Colon (tissue), 2 donors: Measurements from ENCODE around the gene SRPK1.

Experiments used
- FAIRE-seq: peaks from 2 replicates; lab custom pipeline; 2012; peaks lifted over from hg19 to GRCh38; lab: Jason Lieb, UNC
- donor health status: control.
- donor health status: control.

The SRPK1 gene

DNA sequence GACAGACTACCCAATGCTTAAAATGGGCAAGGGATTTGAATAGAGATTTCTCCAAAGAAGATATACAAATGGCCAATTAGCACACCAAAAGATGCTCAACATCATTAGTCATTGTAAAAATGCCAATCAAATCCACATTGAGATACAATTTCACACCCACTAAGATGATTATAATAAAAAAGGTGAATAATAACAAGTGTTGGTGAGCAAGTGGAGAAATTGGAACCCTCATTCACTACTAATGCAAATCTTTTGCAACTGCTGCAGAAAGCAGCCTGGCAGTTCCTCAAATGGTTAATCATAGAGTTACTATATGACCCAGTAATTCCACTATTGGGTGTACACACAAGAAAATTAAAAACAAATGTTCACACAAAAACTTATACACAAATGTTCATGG is 103.4 kb downstream of the SRPK1 start:
- no peak for FAIRE-seq

DNA sequence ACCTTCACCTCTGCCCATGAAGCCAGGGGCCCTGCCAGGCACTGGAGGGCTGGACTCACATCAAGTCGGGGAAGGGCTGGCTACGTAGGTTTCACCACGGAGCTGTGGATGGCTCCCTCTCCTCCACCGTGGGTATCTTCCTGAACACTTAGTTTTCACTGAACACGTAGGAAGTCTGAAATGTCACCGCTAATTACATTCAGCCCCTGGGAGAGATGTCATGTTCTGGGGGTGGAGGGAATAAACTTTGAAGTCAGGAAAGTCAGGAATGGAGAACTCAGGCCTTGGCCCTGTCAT is 109.3 kb downstream of the SRPK1 start:
- no peak for FAIRE-seq

DNA sequence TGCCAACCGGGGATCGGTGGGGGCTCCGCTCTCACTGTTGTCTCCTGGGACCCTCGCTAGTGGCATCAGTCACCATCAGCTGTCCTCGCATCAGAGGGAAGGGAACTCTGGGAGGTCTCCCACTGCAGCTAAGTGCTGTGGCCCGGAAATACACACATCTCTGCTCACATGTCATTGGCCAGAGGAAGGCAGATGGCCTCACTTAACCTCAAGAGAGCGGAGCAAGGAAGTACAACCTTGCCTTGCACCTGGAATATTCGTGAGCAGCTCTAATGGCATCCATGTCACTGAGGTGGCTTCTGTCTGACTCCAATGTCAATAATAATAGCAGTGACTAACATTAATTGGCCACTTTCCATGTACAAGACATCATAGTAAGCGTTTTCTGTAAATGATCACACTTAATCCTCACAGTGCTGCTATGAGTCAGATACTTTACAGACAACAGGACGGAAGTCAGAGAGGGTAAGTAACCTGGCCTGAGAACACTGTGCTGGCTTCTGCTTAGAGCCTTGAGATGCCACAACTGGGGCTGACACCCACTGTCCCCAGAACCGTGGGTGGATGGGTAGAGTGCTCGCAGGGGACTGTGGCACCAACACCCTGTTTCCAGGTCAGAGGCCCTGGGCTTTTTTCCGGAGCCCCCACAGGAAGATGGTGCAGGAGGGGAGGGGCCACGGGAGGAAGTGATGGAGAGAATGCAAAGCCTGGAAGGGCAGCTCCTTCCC is 109.8 kb downstream of the SRPK1 start:
- FAIRE-seq, result no peak

DNA sequence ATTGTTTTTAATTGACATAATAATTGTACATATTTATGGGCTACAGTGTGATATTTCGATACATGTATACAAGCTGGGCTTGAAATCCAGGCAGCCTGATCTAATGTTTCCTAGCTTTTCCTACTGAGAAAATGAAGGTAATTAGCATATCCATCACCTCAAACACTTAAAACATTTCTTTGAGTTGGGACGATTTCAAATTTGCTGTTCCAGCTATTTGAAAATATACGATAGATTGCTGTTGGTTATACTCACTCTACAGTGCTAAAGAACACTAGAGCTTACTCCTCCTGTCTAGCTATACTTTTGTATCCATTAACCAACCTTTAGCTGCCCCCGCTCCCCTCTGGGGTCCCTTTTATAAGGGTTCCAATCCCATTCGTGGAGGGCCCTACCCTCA is 111.1 kb downstream of the SRPK1 start:
- FAIRE-seq, result no peak

DNA sequence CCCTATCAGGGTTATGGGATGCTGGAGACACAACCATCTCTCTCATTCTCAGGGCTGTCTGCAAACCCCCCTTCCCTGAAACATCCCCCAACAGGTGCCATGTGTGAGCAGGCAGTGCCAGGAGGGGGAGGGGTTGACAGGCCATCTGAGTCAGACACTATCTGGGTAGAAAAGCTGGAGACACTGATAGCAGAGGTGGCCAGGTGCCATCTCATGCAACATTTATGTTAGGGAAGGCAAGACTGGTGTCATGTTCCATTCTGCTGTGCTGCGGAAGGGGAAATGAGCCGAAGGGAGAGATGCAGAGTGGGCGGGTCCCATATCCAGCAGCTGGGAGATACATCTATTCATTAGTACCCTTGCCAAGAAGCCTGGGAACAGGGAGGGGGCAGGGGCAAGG is 112.2 kb downstream of the SRPK1 start:
- FAIRE-seq, result no peak

DNA sequence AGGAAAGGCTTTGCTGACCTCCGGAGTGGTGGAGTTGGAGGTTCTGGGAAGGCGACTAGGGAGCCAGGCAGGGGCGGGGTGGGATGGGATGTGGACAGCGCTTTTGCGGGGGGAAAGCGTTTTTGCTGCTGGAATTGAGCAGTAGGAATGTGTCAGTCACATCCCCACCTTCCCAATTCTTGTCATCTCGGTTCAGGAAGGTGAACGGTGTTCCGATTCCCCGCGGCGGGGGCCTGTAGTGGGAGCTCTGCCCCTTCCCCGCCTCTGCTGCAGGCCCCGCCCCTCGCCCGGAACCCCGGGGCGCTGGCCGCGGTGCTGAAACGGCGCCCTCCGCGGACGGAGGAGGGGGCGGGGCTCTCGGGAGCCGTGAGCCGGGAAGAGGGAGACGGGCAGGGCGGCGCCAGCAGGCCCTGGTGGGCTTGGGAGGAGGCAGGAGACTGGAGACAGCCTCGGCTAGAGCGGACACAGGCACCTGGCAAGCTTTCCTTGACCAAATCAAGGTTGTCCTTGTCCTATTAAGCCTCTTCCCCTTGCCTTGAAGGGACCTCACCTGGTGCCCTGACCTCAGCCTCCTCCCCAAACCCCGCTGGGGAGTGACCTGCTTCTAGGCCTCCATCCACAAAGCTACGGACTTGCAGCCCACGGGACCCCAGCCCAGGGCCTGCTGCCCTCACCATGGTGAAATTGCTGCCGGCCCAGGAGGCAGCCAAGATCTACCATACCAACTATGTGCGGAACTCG is 115.7 kb downstream of the SRPK1 start, which contains the start of gene LHFPL5:
TSS of gene LHFPL5 (plus strand) at position 357 of the 741 bp plus-strand sequence. CDS start at position 676, 319 bp downstream.
- FAIRE-seq, result no peak

DNA sequence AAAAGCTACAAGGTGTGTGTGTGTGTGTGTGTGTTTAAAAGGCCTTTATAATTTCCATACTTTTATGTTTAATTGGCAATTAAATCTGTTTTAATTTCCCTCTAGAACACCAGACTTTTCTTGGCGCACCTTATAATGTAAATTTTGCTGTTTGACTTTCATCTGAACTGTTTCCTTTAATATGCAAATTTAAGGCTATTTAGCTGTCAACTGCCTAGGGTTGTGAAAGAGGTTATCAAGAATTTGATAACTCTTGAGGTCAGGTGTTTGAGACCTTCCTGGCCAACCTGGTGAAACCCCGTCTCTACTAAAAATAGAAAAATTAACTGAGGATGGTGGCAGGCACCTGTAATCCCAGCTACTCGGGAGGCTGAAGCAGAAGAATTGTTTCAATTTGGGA is 119.8 kb downstream of the SRPK1 start:
- no peak for FAIRE-seq

DNA sequence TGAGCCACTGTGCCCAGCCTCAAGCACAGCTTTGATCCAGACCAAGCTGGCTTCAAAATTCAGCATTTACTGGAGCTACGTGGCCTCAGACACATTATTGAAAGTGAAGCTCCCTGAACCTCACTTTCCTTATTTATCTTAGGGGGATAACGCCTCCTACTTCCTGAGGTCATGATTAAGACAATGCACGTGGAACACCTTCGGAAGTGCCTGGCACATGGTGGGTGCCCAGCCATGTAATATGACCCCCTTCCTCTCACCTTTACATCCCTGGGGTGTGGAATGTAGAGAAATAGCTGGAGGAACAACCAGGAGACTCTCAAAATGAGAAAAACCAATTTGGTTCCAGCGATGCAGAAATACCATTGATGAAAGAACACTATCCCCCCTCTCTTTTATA is 122.2 kb downstream of the SRPK1 start:
- FAIRE-seq, result no peak

DNA sequence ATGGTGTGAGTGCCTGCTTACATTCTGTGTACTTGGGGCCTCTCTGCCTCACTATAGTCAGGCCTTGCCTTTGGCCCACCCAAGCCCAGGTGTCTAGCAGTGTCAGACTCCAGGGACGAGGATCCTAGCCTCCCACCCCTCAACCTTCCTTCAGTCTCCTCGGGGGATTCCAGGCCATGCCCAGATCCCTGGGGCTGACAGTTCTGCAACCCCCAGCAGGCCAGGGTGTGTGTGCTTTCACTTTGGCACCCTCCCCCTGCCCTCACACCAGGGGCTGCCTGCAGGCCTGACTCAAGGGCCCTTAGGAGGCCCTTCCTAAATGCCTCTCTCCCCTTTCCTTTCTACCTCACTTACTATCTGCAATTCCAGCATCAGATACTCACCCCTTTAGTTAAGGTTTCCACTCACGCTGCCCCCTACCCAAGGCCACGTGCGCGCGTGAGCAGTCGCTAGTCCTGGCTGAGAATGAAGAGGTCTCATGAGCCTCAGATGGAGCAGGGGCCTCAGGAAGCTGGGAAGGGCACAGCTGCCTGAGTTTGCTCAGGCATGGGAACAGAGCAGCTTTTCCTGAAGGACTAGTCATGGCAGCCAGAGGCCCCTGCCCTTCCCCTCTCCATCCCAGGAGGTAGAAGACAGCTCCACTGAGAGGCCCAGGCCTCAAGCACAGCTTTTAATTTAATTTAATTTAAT is 122.9 kb downstream of the SRPK1 start:
- no peak for FAIRE-seq

DNA sequence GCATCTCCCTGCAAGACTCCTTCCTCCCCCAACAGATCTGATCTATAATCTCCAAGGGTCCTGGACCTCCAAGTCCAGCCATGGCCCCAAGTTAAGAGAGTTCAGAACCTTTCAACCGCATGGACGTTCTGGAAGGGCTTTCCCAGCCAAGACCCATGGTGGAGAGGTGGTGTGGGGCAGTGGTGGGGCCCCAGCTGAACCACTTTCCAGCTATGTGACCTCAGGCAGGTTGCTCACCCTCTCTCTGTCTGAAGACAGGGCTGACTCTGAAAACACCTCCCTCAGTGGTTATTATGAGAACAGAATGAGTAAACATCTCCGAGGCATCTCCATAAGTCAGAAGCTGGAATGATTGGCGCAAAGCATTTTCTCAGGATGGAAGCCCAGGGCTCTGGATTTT is 124.7 kb downstream of the SRPK1 start:
- no peak for FAIRE-seq

DNA sequence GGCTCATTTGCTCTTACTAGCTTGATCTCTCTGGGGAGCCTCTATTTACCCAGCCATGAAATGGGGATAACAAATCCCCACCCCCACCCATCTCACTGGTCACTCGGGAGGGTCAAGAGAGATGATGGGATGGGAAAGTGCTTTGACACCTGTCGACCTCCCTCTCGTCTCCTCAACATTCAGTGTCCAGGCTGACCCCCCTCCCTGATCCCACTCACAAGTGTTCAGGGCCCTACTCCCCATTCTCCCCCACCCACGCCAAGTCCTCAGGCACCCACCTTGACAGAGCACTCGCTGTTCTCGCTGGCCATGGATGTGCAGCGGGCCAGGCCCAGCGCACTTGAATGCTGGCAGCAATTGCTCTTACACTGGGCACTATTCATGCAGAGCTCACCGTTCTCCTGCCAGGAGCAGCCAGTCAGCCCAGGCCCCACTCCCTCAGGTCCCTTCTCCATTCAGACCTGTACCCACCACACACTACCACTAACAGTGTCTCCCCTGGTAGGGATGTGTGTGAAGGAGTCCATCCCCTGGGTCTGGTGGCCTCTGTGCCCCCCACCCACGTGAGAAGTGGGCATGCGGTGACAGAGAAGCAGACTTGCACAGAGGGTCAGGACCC is 125.3 kb downstream of the SRPK1 start:
- no peak for FAIRE-seq

DNA sequence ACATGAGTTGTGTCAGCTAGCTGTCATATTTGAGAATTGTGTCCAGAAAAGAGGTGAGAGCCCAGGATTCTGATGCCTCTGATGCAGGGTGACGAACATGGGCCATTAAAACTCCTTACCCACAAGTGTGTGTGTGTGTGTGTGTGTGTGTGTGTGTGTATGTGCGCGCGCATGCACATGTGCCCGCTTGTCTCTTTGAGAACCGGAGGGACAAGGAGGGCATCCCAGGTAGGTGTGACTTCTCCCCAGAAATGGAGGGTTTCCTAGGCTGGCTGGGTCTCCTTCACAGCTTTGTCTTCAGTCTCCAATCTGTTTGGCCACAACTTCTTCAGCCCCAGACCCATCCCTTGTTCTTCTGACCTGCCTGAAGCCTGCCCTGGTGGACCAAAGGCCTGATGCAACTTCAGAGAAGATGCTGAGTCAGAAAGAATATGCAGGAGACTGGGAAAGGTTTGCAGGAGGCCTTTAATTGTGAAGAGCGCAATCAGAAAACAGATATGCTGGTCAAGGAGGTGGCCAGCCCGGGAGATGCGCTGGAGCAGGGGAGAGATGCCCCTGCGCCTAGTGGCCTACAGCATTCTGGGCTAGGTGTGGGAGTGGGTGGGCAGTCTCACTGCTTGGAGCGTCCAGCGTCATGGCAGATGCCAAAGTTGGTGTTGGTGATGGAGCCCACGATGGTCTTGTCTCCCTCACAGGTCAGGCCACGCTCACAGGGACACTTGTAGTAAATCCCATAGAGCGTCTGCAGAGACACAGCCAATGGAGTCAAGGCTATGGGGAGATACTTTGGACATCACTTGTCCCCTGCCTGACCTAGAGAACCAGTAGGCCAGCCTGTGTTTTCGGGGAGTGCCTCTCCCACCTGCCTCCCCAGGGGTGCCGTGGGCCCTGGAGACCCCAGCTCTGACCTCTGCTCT is 126.1 kb downstream of the SRPK1 start:
- FAIRE-seq, result no peak

DNA sequence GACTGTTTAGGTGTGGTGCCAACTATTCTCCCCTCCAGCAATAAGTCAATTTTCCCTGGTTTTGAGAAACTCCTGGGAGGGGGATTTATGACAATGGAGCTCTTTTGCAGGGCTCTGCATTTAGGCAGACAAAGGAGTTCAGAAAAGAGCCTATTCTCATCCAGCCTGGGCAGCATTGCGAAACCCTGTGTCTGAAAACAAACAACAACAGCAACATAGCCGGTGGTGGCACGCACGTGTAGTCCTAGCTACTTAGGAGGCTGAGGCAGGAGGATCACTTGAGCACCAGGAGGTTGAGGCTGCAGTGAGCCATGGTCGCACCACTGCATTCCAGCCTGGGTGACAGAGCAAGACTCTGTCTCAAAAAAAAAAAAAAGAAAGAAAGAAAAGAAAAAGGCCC is 130.2 kb downstream of the SRPK1 start:
- FAIRE-seq, result no peak

DNA sequence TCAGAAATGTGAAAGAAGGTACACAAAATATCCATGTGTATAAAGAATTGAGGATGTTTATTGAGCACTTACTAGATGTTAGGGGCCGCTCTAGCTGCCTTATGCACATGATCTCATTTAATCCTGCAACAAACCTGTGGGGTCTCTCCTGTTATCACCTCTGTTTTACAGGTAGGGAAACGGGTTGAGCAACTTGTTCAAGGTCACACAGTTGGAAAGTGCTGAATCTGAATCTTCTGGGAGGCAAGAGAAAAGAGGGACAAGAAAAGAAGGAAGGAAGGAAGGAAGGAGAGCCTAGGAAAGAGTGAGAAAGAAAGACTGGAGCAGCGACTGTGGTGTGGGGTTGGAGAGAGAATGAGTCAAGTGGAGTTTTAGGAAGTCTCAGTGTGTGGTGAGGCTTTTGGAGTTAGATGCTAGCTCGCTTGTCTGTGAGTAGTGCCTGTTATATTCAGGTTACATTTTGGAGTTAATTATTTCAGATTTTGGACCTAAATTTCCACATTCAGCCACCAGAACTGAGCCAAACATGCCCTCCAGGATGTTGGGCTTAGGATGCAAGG is 132.4 kb downstream of the SRPK1 start:
- FAIRE-seq, result no peak

DNA sequence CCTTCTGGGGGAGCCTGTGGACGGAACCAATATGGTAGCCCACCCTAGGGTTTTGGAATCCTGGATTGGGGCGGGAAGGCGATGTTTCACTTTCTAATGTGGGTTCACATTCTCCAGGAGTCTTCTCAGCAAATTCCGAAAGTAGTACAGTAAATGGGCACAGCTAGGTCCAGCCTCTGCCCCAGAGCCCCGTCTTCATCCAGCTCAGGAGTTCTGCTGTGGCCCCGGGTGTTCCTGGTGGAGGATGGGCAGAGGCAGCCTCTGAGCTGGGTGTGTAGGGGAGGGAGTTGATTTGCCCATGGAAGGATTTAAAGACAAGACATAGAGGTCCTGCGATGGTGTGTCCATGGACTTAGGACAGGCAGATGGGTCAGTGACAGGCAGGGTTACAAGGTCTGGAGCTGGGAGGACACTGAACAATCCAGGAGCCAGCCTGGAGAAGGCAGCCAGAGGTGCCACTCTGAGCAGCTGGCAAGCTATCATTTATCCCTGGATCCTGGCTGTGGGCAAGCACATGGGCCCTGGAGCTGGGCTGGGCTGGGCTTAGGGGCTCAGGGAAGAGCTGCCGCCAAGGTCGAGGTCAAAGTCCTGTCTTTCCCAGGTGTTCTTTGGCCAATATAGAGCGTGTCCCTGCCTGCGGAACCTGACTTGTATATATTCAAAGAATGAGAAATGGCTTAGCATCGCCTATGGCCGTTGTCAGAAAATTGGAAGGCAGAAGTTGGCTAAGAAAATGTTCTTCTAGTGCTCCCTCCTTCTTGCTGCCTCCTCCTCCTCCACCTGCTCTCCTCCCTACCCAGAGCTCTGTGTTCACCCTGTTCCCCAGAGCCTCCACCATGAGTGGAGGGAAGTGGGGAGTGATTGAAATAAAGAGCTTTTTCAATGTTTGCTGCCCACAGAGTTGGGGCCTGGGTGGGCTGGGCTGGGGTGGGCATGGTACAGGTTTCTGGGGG is 133.4 kb downstream of the SRPK1 start:
- no peak for FAIRE-seq

DNA sequence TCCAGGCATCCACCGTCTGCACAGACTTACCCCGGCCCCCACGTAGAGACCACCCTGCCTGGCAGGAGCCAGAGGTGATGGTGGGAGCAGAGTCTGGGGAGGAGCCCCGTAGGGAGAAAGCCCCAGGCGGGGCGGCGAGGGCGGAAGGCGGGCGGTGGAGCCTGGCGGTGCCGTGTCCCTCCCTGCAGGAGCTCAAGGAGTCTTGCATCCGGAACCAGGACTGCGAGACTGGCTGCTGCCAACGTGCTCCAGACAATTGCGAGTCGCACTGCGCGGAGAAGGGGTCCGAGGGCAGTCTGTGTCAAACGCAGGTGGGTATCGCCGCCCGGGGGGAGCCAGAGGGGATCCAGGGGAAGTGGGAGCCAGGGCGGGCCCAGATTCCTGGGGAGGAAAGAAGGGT is 134.1 kb downstream of the SRPK1 start:
- no peak for FAIRE-seq

DNA sequence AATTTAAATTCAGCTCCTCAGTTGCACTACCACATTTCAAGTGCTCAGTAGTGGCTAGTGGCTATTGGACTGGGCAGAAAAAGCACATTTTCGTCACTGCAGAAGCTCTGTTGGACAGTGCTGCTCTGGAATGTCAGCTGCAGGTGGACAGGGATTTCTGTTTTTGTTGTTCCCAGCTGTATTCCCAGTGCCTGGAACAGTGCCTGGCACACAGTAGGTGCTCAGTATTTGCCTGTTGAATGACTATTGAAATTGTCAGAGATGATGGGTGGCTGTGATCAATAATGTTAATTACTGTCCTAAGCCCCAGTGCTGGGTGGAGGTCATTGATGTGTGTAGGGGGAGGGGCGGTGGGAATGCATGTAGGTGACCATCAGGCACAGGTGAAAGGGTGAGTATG is 134.6 kb downstream of the SRPK1 start:
- FAIRE-seq, result no peak

DNA sequence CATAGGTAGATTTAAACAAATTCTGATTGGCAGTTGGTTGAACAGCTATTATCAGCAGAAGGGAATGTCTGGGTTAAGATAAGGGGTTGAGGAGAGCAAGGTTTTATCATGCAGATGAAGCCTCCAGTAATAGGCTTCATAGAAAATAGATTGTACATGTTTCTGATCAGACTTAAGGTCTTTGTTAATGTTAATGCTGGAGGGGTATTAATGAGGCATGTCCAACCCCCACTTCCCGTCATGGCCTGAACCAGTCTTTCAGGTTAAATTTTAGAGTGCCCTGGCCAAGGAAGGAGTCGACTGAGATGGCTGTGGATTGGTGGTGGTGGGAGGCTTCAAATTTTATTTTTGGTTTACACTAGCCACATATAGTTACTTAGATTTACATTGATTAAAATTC is 136.7 kb downstream of the SRPK1 start:
- FAIRE-seq, result no peak
